H1 (cell line): ENCODE measurements around the gene SGK1. TPM values are rescaled to one million over a fixed set of nuclear protein-coding genes. Genes with fewer than 3 reads are reported as not detected.

Source experiments
- CTCF ChIA-PET: fragments of 300-600 bp; sonication (Branson Sonifier 250); formaldehyde crosslinking; loops from one replicate; lab custom pipeline; 2021; ENCODE audit not compliant: partially characterized antibody; lab: Charles Lee
- POLR2A ChIA-PET: fragments of 300-600 bp; sonication (Branson Sonifier 250); formaldehyde crosslinking; loops from one replicate; lab custom pipeline; 2021; ENCODE audit warnings: inconsistent platforms; ENCODE audit not compliant: partially characterized antibody; lab: Charles Lee
- DNase-seq, 2 experiments: peaks; one replicate each; pipeline versions ENCODE4 v3.0.0 to v3.0.0-alpha.2; 2010 to 2022; ENCODE audit warnings: low spot score in 2 of 2, low read depth in 1 of 2, mixed read lengths in 1 of 2
- FAIRE-seq: peaks from 2 replicates; lab custom pipeline; 2011; peaks lifted over from hg19 to GRCh38; lab: Jason Lieb, UNC
- H2AFZ ChIP-seq: 2 replicates; pipeline ENCODE4 v1.8.1; 2012; ENCODE audit warnings: low read length, inconsistent platforms
- H2AK5ac ChIP-seq: 2 replicates; pipeline ENCODE4 v1.6.1; 2013; ENCODE audit warnings: low read depth, low read length
- H2BK120ac ChIP-seq: replicated peaks from 2 replicates; pipeline ENCODE3; 2013; ENCODE audit warnings: low read depth, low read length, inconsistent platforms
- H2BK12ac ChIP-seq: 2 replicates; pipeline ENCODE4 v1.6.1; 2013; ENCODE audit warnings: low read depth, low read length
- H2BK15ac ChIP-seq: 2 replicates; pipeline ENCODE4 v1.6.1; 2013; ENCODE audit warnings: low read length
- H2BK20ac ChIP-seq: 2 replicates; pipeline ENCODE4 v1.6.1; 2013; ENCODE audit warnings: low read length
- H2BK5ac ChIP-seq: 2 replicates; pipeline ENCODE4 v1.6.1; 2013; ENCODE audit warnings: low read depth, low read length
- H3K14ac ChIP-seq: 2 replicates; pipeline ENCODE4 v1.6.1; 2013; ENCODE audit warnings: inconsistent platforms; ENCODE audit not compliant: insufficient read length
- H3K18ac ChIP-seq: 2 replicates; pipeline ENCODE4 v1.6.1; 2013; ENCODE audit warnings: low read length; ENCODE audit errors: extremely low read depth
- H3K23ac ChIP-seq: 2 replicates; pipeline ENCODE4 v1.6.1; 2013; ENCODE audit warnings: inconsistent platforms; ENCODE audit not compliant: insufficient read length
- H3K23me2 ChIP-seq: 2 replicates; pipeline ENCODE4 v1.6.1; 2013; ENCODE audit warnings: low read depth, low read length
- H3K27ac ChIP-seq: 2 replicates; pipeline ENCODE4 v1.6.1; 2011; ENCODE audit warnings: low read depth, low read length, inconsistent platforms
- H3K27me3 ChIP-seq, 4 experiments: replicated peaks in 1 of 4; 1 replicate in 1 of 4; 2 replicates in 3 of 4; pipeline versions ENCODE4 v1.6.1 to v1.8.1; 2011 to 2013; ENCODE audit warnings: low read length in 3 of 4, mild to moderate bottlenecking in 3 of 4, inconsistent platforms in 2 of 4, mixed read lengths in 2 of 4, moderate library complexity in 1 of 4; ENCODE audit not compliant: control insufficient read depth in 3 of 4, insufficient read depth in 3 of 4; ENCODE audit errors: extremely low read depth in 1 of 4
- H3K36me3 ChIP-seq, 4 experiments: 2 replicates each; pipeline versions ENCODE4 v1.6.1 to v1.8.1; 2011 to 2013; ENCODE audit warnings: mild to moderate bottlenecking in 4 of 4, low read length in 3 of 4, moderate library complexity in 2 of 4, control low read depth in 1 of 4, inconsistent platforms in 1 of 4; ENCODE audit not compliant: insufficient read depth in 4 of 4, control insufficient read depth in 2 of 4
- H3K4ac ChIP-seq: replicated peaks from 2 replicates; pipeline ENCODE3; 2013; ENCODE audit warnings: low read length, low read depth, mixed read lengths, inconsistent platforms; ENCODE audit not compliant: insufficient read length
- H3K4me1 ChIP-seq, 4 experiments: replicated peaks in 1 of 4; 1 replicate in 1 of 4; 2 replicates in 3 of 4; pipeline versions ENCODE4 v1.6.1 to v1.8.1; 2011 to 2013; ENCODE audit warnings: low read length in 3 of 4, inconsistent platforms in 2 of 4, mixed read lengths in 1 of 4; ENCODE audit not compliant: insufficient read depth in 4 of 4, control insufficient read depth in 3 of 4
- H3K4me2 ChIP-seq, 2 experiments: 2 replicates each; pipeline versions ENCODE4 v1.6.1 to v1.8.1; 2011 to 2013; ENCODE audit warnings: low read depth in 2 of 2, low read length in 2 of 2, control low read depth in 1 of 2, inconsistent platforms in 1 of 2, mild to moderate bottlenecking in 1 of 2; ENCODE audit not compliant: insufficient read depth in 1 of 2
- H3K4me3 ChIP-seq, 4 experiments: fragments of 200-600, 300-600 bp in 1 of 4; sonication (generic), shearing (Covaris generic), sonication (Bioruptor Twin) in 1 of 4; 2 replicates each; pipeline versions ENCODE4 v1.5.1 to v1.8.1; 2011 to 2016; ENCODE audit warnings: low read length in 4 of 4, low read depth in 3 of 4, control low read depth in 2 of 4, inconsistent platforms in 2 of 4, mild to moderate bottlenecking in 2 of 4, mixed read lengths in 1 of 4, moderate library complexity in 1 of 4; ENCODE audit not compliant: insufficient read depth in 2 of 4; ENCODE audit errors: extremely low read depth in 1 of 4
- H3K56ac ChIP-seq: replicated peaks from 2 replicates; pipeline ENCODE3; 2013; ENCODE audit warnings: low read depth, mild to moderate bottlenecking, mixed read lengths, low read length, inconsistent platforms; ENCODE audit not compliant: insufficient read length
- H3K79me1 ChIP-seq: 2 replicates; pipeline ENCODE4 v1.6.1; 2013; ENCODE audit warnings: low read depth, low read length, control low read depth
- H3K79me2 ChIP-seq, 2 experiments: 2 replicates each; pipeline versions ENCODE4 v1.6.1 to v1.8.1; 2012 to 2013; ENCODE audit warnings: low read length in 2 of 2, mild to moderate bottlenecking in 2 of 2, inconsistent platforms in 1 of 2; ENCODE audit not compliant: insufficient read depth in 2 of 2, control insufficient read depth in 1 of 2
- H3K9ac ChIP-seq, 4 experiments: replicated peaks in 1 of 4; 1 replicate in 1 of 4; 2 replicates in 3 of 4; pipeline versions ENCODE4 v1.6.1 to v1.8.1; 2011 to 2013; ENCODE audit warnings: low read depth in 3 of 4, low read length in 3 of 4, control low read depth in 2 of 4, mild to moderate bottlenecking in 2 of 4, moderate library complexity in 2 of 4, inconsistent platforms in 1 of 4; ENCODE audit errors: extremely low read depth in 1 of 4
- H3K9me3 ChIP-seq, 2 experiments: 2 replicates each; pipeline versions ENCODE4 v1.6.1 to v1.8.1; 2012 to 2013; ENCODE audit warnings: mild to moderate bottlenecking in 2 of 2, moderate library complexity in 2 of 2, control low read depth in 1 of 2, inconsistent platforms in 1 of 2, low read depth in 1 of 2, low read length in 1 of 2, mixed read lengths in 1 of 2; ENCODE audit not compliant: insufficient read depth in 2 of 2
- H4K20me1 ChIP-seq, 2 experiments: replicated peaks in 1 of 2; 2 replicates each; pipeline versions ENCODE3 to v1.8.1; 2011 to 2013; ENCODE audit warnings: inconsistent platforms in 2 of 2, low read length in 2 of 2, mild to moderate bottlenecking in 1 of 2; ENCODE audit not compliant: insufficient read depth in 2 of 2, control insufficient read depth in 1 of 2
- H4K5ac ChIP-seq: 2 replicates; pipeline ENCODE4 v1.6.1; 2013; ENCODE audit warnings: low read length, low read depth, mixed read lengths, inconsistent platforms; ENCODE audit not compliant: insufficient read length
- H4K8ac ChIP-seq: 2 replicates; pipeline ENCODE4 v1.8.0; 2013; ENCODE audit warnings: mild to moderate bottlenecking, moderate library complexity, low read length, inconsistent platforms; ENCODE audit not compliant: insufficient read depth; ENCODE audit errors: extremely low read depth
- H4K91ac ChIP-seq: replicated peaks from 2 replicates; pipeline ENCODE3; 2013; ENCODE audit warnings: low read length, mixed read lengths, inconsistent platforms; ENCODE audit not compliant: insufficient read length
- JUN ChIP-seq: IDR thresholded peaks from 2 replicates; pipeline ENCODE4 v1.6.1; 2011; ENCODE audit warnings: low read depth, mild to moderate bottlenecking, improper control_type of control experiment, low read length
- NRF1 ChIP-seq: IDR thresholded peaks from 2 replicates; pipeline ENCODE4 v1.6.1; 2011; ENCODE audit warnings: mild to moderate bottlenecking, low read depth, low read length, improper control_type of control experiment
- POU5F1 ChIP-seq: IDR thresholded peaks from 2 replicates; pipeline ENCODE4 v1.6.1; 2011; ENCODE audit warnings: low read depth, mild to moderate bottlenecking, low read length, moderate library complexity
- RNF2 ChIP-seq: fragments of 200-900, 300-1000 bp; sonication (generic); IDR thresholded peaks from 2 replicates; pipeline ENCODE4 v1.7.1; 2016; ENCODE audit warnings: borderline replicate concordance, low read depth, mild to moderate bottlenecking, antibody characterized with exemption, low read length; ENCODE audit not compliant: poor library complexity, severe bottlenecking; ENCODE audit errors: missing control alignments
- TEAD4 ChIP-seq: IDR thresholded peaks from 2 replicates; pipeline ENCODE4 v1.6.1; 2012; ENCODE audit warnings: low read depth, low read length, inconsistent platforms, mixed read lengths
- WGBS, 2 experiments: shearing (Covaris generic) in 1 of 2; methylation state at CpG; one replicate each; pipeline versions ENCODE4 v1.1.6 to v1.1.7; 2013 to 2015; ENCODE audit warnings: low lambda C conversion rate in 2 of 2, mixed read lengths in 2 of 2, inconsistent platforms in 1 of 2, low coverage in 1 of 2, missing lambda C conversion rate in 1 of 2; ENCODE audit not compliant: insufficient replicate concordance in 2 of 2, insufficient coverage in 1 of 2, insufficient read length in 1 of 2; ENCODE audit errors: extremely low coverage in 1 of 2, missing lambda C conversion rate in 1 of 2; 5-methylcytosine and 5-hydroxymethylcytosine counted together
- polyA plus RNA-seq, 7 experiments: library from polyadenylated mRNA; depleted of rRNA in 3 of 7; stranded (reverse) in 5 of 7; unstranded in 2 of 7; fragments of >200 nt in 5 of 7; fragments of 200-250 nt in 2 of 7; gene quantifications; 1 replicate in 5 of 7; 2 replicates in 1 of 7; 4 replicates in 1 of 7; pipeline versions ENCODE4 v1.2.1 to v1.2.3, GENCODE V29; 2011 to 2013; ENCODE audit warnings: missing spikeins in 2 of 7, mixed read lengths in 2 of 7
- total RNA-seq: library from RNA; stranded (reverse); fragmentation: NEBNext Ultra II Directional; extraction: Animal tissue kit (Norgen Biotek cat#: 25700); gene quantifications from 2 replicates; pipeline ENCODE4 v1.2.1, GENCODE V29; 2021

SGK1 gene
- total and polyA plus RNA-seq, 2 of the 8 experiments (the other 6 are each of a cell fraction or from before 2014, with no cell fraction given): 14.5 to 18.4 TPM

DNA sequence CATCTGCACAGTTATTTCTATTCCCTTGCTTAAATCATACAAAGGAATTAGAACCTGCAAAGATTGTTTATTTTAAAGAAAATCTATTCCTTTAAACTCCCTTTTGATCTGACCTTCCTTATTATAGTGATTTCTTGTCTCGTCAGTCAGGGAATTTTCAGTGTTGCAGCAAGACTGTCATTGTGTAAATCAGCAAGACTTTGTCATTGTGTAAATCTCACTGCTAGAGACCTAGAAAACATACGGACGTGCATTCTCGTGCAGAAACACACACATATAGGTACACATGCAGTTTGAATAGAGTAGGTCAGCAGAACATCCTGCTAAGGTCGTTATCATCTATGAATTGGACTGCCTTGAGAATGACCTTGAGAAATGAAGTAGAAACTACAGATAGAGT lies 6.2 kb upstream of the SGK1 start:
- no peak overlapping the region for H4K91ac ChIP-seq
- H2BK12ac ChIP-seq: no peak overlapping the region
- H3K23me2 ChIP-seq: no peaks in the 10 kb centered on the region
- no peak overlapping the region for H3K14ac ChIP-seq
- H3K23ac ChIP-seq: no peak overlapping the region
- WGBS, 2 experiments: 77% methylated on average over 5 of the region's 5 CpGs; no CpG with 5 or more reads in 1 of the 2 experiments
- H3K4me2 ChIP-seq: no peak overlapping the region
- no peaks in the 10 kb centered on the region for H3K4me1 ChIP-seq
- POLR2A ChIA-PET: no interaction called here
- H3K18ac ChIP-seq: no peak overlapping the region
- H3K27ac ChIP-seq: no peak overlapping the region
- no peak overlapping the region for H4K8ac ChIP-seq
- H3K36me3 ChIP-seq: no peaks in the 10 kb centered on the region
- no peaks in the 10 kb centered on the region for H3K79me2 ChIP-seq
- no peaks in the 10 kb centered on the region for H4K20me1 ChIP-seq
- no peak overlapping the region for H2BK20ac ChIP-seq
- no peak overlapping the region for H2AFZ ChIP-seq
- no peak overlapping the region for H3K9ac ChIP-seq
- no peak overlapping the region for H2BK15ac ChIP-seq
- no peaks in the 10 kb centered on the region for H3K9me3 ChIP-seq
- H2BK5ac ChIP-seq: no peak overlapping the region
- H3K27me3 ChIP-seq: no peaks in the 10 kb centered on the region
- CTCF ChIA-PET: interaction anchor here (0.7 to 1.4 kb wide), 2 partner anchors 16 to 146 kb away, joined by 3 to 4 read pairs; no protein-coding TSS in a partner anchor
- no peak overlapping the region for H2BK120ac ChIP-seq
- no peaks in the 10 kb centered on the region for H3K79me1 ChIP-seq
- DNase-seq (no peak), FAIRE-seq (no peak)
- no peak overlapping the region for H2AK5ac ChIP-seq
- no peak overlapping the region for H3K4me3 ChIP-seq
- no peak overlapping the region for H3K56ac ChIP-seq
- no peak overlapping the region for H3K4ac ChIP-seq
- H4K5ac ChIP-seq: no peak overlapping the region
- TF ChIP-seq JUN: no peak
- no peak for TF ChIP-seq TEAD4
- TF ChIP-seq RNF2: no peak
- TF ChIP-seq POU5F1: no peak
- no peak for TF ChIP-seq NRF1
